HEK293 (cell line): ENCODE data around the gene PEX14.

Experiments
- CTCF ChIA-PET: fragments of 350-600 bp; formaldehyde crosslinking; extraction: SDS; loops from one replicate; lab custom pipeline; 2021; ENCODE audit warnings: antibody characterized with exemption; lab: Yijun Ruan, JAX
- POLR2A ChIA-PET: fragments of 300-600 bp; formaldehyde crosslinking; extraction: SDS; loops from one replicate; lab custom pipeline; 2020; ENCODE audit warnings: antibody characterized with exemption, inconsistent platforms; lab: Yijun Ruan, JAX
- H3K27ac ChIP-seq: fragments of 200-500 bp; sonication (Bioruptor generic); 2 replicates; pipeline ENCODE4 v1.5.1; 2014; ENCODE audit warnings: low read depth, low read length, control low read depth, inconsistent platforms; ENCODE audit errors: extremely low read depth
- H3K36me3 ChIP-seq, 2 experiments: fragments of 200-500 bp in 1 of 2; sonication (Bioruptor generic) in 1 of 2; 1 replicate in 1 of 2; 2 replicates in 1 of 2; pipeline ENCODE4 v1.5.1; 2014 to 2017; ENCODE audit warnings: inconsistent platforms in 2 of 2, low read length in 2 of 2; ENCODE audit not compliant: control insufficient read depth in 2 of 2, insufficient read depth in 1 of 2
- H3K4me1 ChIP-seq: fragments of 200-500 bp; sonication (Bioruptor generic); 2 replicates; pipeline ENCODE4 v1.5.1; 2014; ENCODE audit warnings: mild to moderate bottlenecking, low read length, inconsistent platforms; ENCODE audit not compliant: control insufficient read depth, insufficient read depth
- H3K4me3 ChIP-seq: 2 replicates; pipeline ENCODE4 v1.5.1; 2011; ENCODE audit warnings: low read depth, mild to moderate bottlenecking, control low read depth, low read length, moderate library complexity
- H3K9me3 ChIP-seq: fragments of 200-500 bp; sonication (Bioruptor generic); 2 replicates; pipeline ENCODE4 v1.5.1; 2014; ENCODE audit warnings: low read depth, low read length, inconsistent platforms; ENCODE audit not compliant: control insufficient read depth, insufficient read depth
- AEBP2 ChIP-seq: fragments of 450-650 bp; formaldehyde crosslinking; IDR thresholded peaks from 2 replicates; pipeline ENCODE4 v1.5.1; 2016; ENCODE audit warnings: missing biosample characterization, missing genetic modification characterization, borderline replicate concordance
- CTCF ChIP-seq: fragments of 450-650 bp; formaldehyde crosslinking; IDR thresholded peaks from 2 replicates; pipeline ENCODE4 v1.5.1; 2016; ENCODE audit warnings: missing biosample characterization, missing genetic modification characterization
- IKZF3 ChIP-seq: fragments of 450-650 bp; IDR thresholded peaks from 2 replicates; pipeline ENCODE4 v1.5.0; 2018; ENCODE audit warnings: missing biosample characterization, mild to moderate bottlenecking, missing genetic modification characterization, moderate library complexity
- INSM2 ChIP-seq: fragments of 450-650 bp; formaldehyde crosslinking; IDR thresholded peaks from 2 replicates; pipeline ENCODE4 v1.5.1; 2016; ENCODE audit warnings: missing biosample characterization, missing genetic modification characterization
- KLF10 ChIP-seq: fragments of 450-650 bp; IDR thresholded peaks from 2 replicates; pipeline ENCODE4 v1.5.1; 2018; ENCODE audit warnings: missing biosample characterization, mild to moderate bottlenecking, missing genetic modification characterization
- SCRT1 ChIP-seq: fragments of 450-650 bp; formaldehyde crosslinking; IDR thresholded peaks from 2 replicates; pipeline ENCODE4 v1.5.1; 2016; ENCODE audit warnings: missing biosample characterization, missing genetic modification characterization, borderline replicate concordance
- SP3 ChIP-seq: fragments of 450-650 bp; formaldehyde crosslinking; IDR thresholded peaks from 2 replicates; pipeline ENCODE4 v1.5.1; 2016; ENCODE audit warnings: missing biosample characterization, missing genetic modification characterization
- TCF7L2 ChIP-seq: IDR thresholded peaks from 2 replicates; pipeline ENCODE4 v1.6.1; 2011; ENCODE audit warnings: low read depth, mild to moderate bottlenecking, inconsistent platforms, low read length, moderate library complexity, borderline replicate concordance
- ZBTB48 ChIP-seq: fragments of 450-650 bp; formaldehyde crosslinking; IDR thresholded peaks from 2 replicates; pipeline ENCODE4 v1.5.1; 2016; ENCODE audit warnings: missing biosample characterization, missing genetic modification characterization
- ZBTB6 ChIP-seq: fragments of 450-650 bp; formaldehyde crosslinking; IDR thresholded peaks from 2 replicates; pipeline ENCODE4 v1.5.1; 2017; ENCODE audit warnings: missing biosample characterization, missing genetic modification characterization
- ZFP37 ChIP-seq: fragments of 450-650 bp; formaldehyde crosslinking; IDR thresholded peaks from 2 replicates; pipeline ENCODE4 v1.5.1; 2016; ENCODE audit warnings: missing biosample characterization, missing genetic modification characterization
- ZNF132 ChIP-seq: fragments of 450-650 bp; formaldehyde crosslinking; IDR thresholded peaks from 2 replicates; pipeline ENCODE4 v1.5.1; 2017; ENCODE audit warnings: missing biosample characterization, missing genetic modification characterization, borderline replicate concordance
- ZNF133 ChIP-seq: fragments of 450-650 bp; formaldehyde crosslinking; IDR thresholded peaks from 2 replicates; pipeline ENCODE4 v1.5.1; 2016; ENCODE audit warnings: missing biosample characterization, missing genetic modification characterization
- ZNF138 ChIP-seq: fragments of 450-650 bp; formaldehyde crosslinking; IDR thresholded peaks from 2 replicates; pipeline ENCODE4 v1.5.1; 2016; ENCODE audit warnings: missing biosample characterization, missing genetic modification characterization, borderline replicate concordance
- ZNF169 ChIP-seq: fragments of 450-650 bp; formaldehyde crosslinking; IDR thresholded peaks from 2 replicates; pipeline ENCODE4 v1.5.1; 2016; ENCODE audit warnings: missing biosample characterization, missing genetic modification characterization
- ZNF223 ChIP-seq: fragments of 450-650 bp; formaldehyde crosslinking; IDR thresholded peaks from 2 replicates; pipeline ENCODE4 v1.5.1; 2016; ENCODE audit warnings: missing biosample characterization, missing genetic modification characterization
- ZNF311 ChIP-seq: fragments of 450-650 bp; formaldehyde crosslinking; IDR thresholded peaks from 2 replicates; pipeline ENCODE4 v1.5.1; 2017; ENCODE audit warnings: missing biosample characterization, missing genetic modification characterization, borderline replicate concordance
- ZNF404 ChIP-seq: fragments of 450-650 bp; formaldehyde crosslinking; IDR thresholded peaks from 2 replicates; pipeline ENCODE4 v1.5.1; 2017; ENCODE audit warnings: missing biosample characterization, missing genetic modification characterization
- ZNF513 ChIP-seq: fragments of 450-650 bp; IDR thresholded peaks from 2 replicates; pipeline ENCODE4 v1.5.1; 2018; ENCODE audit warnings: missing biosample characterization, missing genetic modification characterization
- ZNF549 ChIP-seq: fragments of 450-650 bp; IDR thresholded peaks from 2 replicates; pipeline ENCODE4 v1.5.1; 2018; ENCODE audit warnings: missing biosample characterization, missing genetic modification characterization, mild to moderate bottlenecking, inconsistent platforms, moderate library complexity
- ZNF555 ChIP-seq: fragments of 450-650 bp; formaldehyde crosslinking; conservative IDR thresholded peaks from 2 replicates; pipeline ENCODE4 v1.5.1; 2017; ENCODE audit warnings: missing biosample characterization, mild to moderate bottlenecking, missing genetic modification characterization, inconsistent platforms
- ZNF571 ChIP-seq: fragments of 450-650 bp; formaldehyde crosslinking; IDR thresholded peaks from 2 replicates; pipeline ENCODE4 v1.5.0; 2017; ENCODE audit warnings: missing biosample characterization, missing genetic modification characterization
- ZNF623 ChIP-seq: fragments of 450-650 bp; formaldehyde crosslinking; IDR thresholded peaks from 2 replicates; pipeline ENCODE4 v1.5.1; 2016; ENCODE audit warnings: missing biosample characterization, missing genetic modification characterization
- ZNF624 ChIP-seq: fragments of 450-650 bp; formaldehyde crosslinking; IDR thresholded peaks from 2 replicates; pipeline ENCODE4 v1.5.1; 2017; ENCODE audit warnings: missing biosample characterization, missing genetic modification characterization
- ZSCAN18 ChIP-seq: fragments of 450-650 bp; formaldehyde crosslinking; IDR thresholded peaks from 2 replicates; pipeline ENCODE4 v1.5.1; 2016; ENCODE audit warnings: missing biosample characterization, missing genetic modification characterization

PEX14 gene

GRCh38 chr1:10537082-10537766 is 62.5 kb downstream of the PEX14 start:
- H3K9me3 ChIP-seq = no peaks in the 10 kb centered on the region
- no peak overlapping the region for H3K4me3 ChIP-seq
- H3K36me3 ChIP-seq = peaks cover 0 to 13% of the 10 kb centered on the region in 2 experiments; a peak in 1 of 3 replicates
- peaks cover 12% of the 10 kb centered on the region for H3K4me1 ChIP-seq
- ChIA-PET POLR2A (interaction anchor here (0.6 to 0.9 kb wide), 3 partner anchors 16 to 88 kb away, joined by 4 to 6 read pairs (median 5); no protein-coding TSS in a partner anchor), CTCF (interaction anchor here (0.6 to 1.4 kb wide), 8 partner anchors 8 to 373 kb away, joined by 3 to 7 read pairs (median 3); no protein-coding TSS in a partner anchor)
- H3K27ac ChIP-seq = no peak overlapping the region
- TF ChIP-seq ZNF513 (tag by site-specific recombination) = no peak
- no peak for TF ChIP-seq ZNF624
- no peak for TF ChIP-seq ZNF623 (tag by site-specific recombination)
- TF ChIP-seq ZNF138 (tag by site-specific recombination) = no peak
- TF ChIP-seq ZSCAN18 (tag by site-specific recombination) = no peak
- TF ChIP-seq ZBTB48 (tag by site-specific recombination) = no peak
- TF ChIP-seq SCRT1 (tag by site-specific recombination) = no peak
- TF ChIP-seq TCF7L2 = peak; percentile 89
- no peak for TF ChIP-seq ZFP37
- no peak for TF ChIP-seq ZNF169 (tag by site-specific recombination)
- TF ChIP-seq ZNF555 = no peak
- no peak for TF ChIP-seq ZNF133 (tag by site-specific recombination)
- TF ChIP-seq IKZF3 = peak; percentile 75
- peak; percentile 72; the same call in 1 of the 2 replicates for TF ChIP-seq ZBTB6
- TF ChIP-seq CTCF (tag by site-specific recombination) = no peak
- TF ChIP-seq ZNF223 (tag by site-specific recombination) = no peak
- TF ChIP-seq ZNF571 (tag by site-specific recombination) = no peak
- no peak for TF ChIP-seq SP3 (tag by site-specific recombination)
- no peak for TF ChIP-seq AEBP2
- no peak for TF ChIP-seq ZNF311 (tag by site-specific recombination)
- no peak for TF ChIP-seq ZNF549 (tag by site-specific recombination)
- TF ChIP-seq ZNF132 (tag by site-specific recombination) = no peak
- no peak for TF ChIP-seq ZNF404
- no peak for TF ChIP-seq INSM2 (tag by site-specific recombination)
- TF ChIP-seq KLF10 (tag by site-specific recombination) = no peak
